Measurements from ENCODE around the gene NCK1.

The NCK1 gene

DNA sequence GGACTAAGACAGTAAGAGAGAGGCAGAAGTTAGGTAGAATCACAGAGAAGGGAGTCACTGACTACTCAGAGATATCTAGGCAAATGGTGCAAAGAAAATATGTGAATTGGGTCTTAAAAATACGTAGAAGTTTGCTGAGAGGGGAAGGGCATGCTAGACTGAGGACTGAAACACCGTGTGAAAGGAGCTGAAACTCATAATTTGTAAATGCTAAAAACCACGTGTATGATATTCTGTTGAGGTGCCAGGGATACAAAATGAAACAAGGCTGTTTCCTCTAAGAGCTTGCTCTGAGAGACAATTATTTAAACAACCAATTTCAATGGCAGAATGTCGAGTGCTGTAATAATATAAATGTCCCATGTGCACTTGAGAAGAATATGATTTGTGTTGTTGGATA is 47.2 kb downstream of the NCK1 start:
- Histone ChIP-seq H3K9me2 (replicated peaks; ENCODE audit: control insufficient read depth, low read length) (no peaks in the 10 kb centered on the region), H3K27ac (ENCODE audit: low read depth, low read length) (peak overlapping the region; percentile 9; the same call in 1 of the 2 replicates), H3K4me2 (ENCODE audit: low read length) (peak overlapping the region; percentile 39), H3F3A (ENCODE audit: control insufficient read depth, insufficient read depth) (no peaks in the 10 kb centered on the region), H3K27me3 (ENCODE audit: control insufficient read depth, low read length) (no peaks in the 10 kb centered on the region), H3K36me3 (ENCODE audit: control insufficient read depth, low read length) (peaks cover 4% of the 10 kb centered on the region; the same call in 1 of the 2 replicates), H3K4me1 (ENCODE audit: control insufficient read depth, low read length) (peaks cover 67% of the 10 kb centered on the region), H4K20me1 (ENCODE audit: control insufficient read depth, insufficient read depth, low read depth, low read length) (no peaks in the 10 kb centered on the region), H3K9me3 (ENCODE audit: control insufficient read depth, insufficient read depth, low read length) (peaks cover 3% of the 10 kb centered on the region; the same call in 1 of the 2 replicates), H3K79me2 (ENCODE audit: control insufficient read depth, low read length) (peaks cover 100% of the 10 kb centered on the region), H3K4me3 (ENCODE audit: low read length) (peak overlapping the region; percentile 16)
- TF ChIP-seq, protein P1, sequence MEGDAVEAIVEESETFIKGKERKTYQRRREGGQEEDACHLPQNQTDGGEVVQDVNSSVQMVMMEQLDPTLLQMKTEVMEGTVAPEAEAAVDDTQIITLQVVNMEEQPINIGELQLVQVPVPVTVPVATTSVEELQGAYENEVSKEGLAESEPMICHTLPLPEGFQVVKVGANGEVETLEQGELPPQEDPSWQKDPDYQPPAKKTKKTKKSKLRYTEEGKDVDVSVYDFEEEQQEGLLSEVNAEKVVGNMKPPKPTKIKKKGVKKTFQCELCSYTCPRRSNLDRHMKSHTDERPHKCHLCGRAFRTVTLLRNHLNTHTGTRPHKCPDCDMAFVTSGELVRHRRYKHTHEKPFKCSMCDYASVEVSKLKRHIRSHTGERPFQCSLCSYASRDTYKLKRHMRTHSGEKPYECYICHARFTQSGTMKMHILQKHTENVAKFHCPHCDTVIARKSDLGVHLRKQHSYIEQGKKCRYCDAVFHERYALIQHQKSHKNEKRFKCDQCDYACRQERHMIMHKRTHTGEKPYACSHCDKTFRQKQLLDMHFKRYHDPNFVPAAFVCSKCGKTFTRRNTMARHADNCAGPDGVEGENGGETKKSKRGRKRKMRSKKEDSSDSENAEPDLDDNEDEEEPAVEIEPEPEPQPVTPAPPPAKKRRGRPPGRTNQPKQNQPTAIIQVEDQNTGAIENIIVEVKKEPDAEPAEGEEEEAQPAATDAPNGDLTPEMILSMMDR (IDR thresholded peaks at IDR 0.05; ENCODE audit: low read depth, low read length, poor library complexity, severe bottlenecking): no peak
- no peak for TF ChIP-seq EZH2phosphoT487 (IDR thresholded peaks at IDR 0.05; ENCODE audit: borderline replicate concordance, low read length)

DNA sequence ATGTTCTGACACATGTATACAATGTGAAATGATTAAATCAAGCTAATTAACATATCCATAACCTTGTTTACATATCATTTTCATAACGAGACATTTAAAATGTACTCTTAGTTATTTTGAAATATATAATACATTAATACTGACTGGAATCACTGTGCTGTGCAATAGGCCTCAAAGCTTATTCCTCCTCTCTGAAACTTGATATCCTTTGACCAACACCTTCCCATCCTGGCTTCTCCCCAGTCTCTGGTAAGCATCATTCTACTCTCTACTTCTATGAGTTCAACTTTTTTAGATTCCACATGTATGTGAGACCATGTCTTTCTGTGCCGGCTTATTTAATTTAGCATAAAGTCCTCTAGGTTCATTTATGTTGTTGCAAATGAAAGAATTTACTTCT is 48.7 kb downstream of the NCK1 start:
- Histone ChIP-seq H3K4me3 (ENCODE audit: low read length) (no peak overlapping the region), H3K4me2 (ENCODE audit: low read length) (no peak overlapping the region), H3K4me1 (ENCODE audit: control insufficient read depth, low read length) (peaks cover 63% of the 10 kb centered on the region), H4K20me1 (ENCODE audit: control insufficient read depth, insufficient read depth, low read depth, low read length) (no peaks in the 10 kb centered on the region), H3K9me3 (ENCODE audit: control insufficient read depth, insufficient read depth, low read length) (no peaks in the 10 kb centered on the region), H3F3A (ENCODE audit: control insufficient read depth, insufficient read depth) (no peaks in the 10 kb centered on the region), H3K27ac (ENCODE audit: low read depth, low read length) (no peak overlapping the region), H3K27me3 (ENCODE audit: control insufficient read depth, low read length) (no peaks in the 10 kb centered on the region), H3K79me2 (ENCODE audit: control insufficient read depth, low read length) (peaks cover 100% of the 10 kb centered on the region), H3K36me3 (ENCODE audit: control insufficient read depth, low read length) (no peaks in the 10 kb centered on the region), H3K9me2 (replicated peaks; ENCODE audit: control insufficient read depth, low read length) (no peaks in the 10 kb centered on the region)
- TF ChIP-seq, protein P1 (IDR thresholded peaks at IDR 0.05; ENCODE audit: low read depth, low read length, poor library complexity, severe bottlenecking): no peak
- no peak for TF ChIP-seq EZH2phosphoT487 (IDR thresholded peaks at IDR 0.05; ENCODE audit: borderline replicate concordance, low read length)

DNA sequence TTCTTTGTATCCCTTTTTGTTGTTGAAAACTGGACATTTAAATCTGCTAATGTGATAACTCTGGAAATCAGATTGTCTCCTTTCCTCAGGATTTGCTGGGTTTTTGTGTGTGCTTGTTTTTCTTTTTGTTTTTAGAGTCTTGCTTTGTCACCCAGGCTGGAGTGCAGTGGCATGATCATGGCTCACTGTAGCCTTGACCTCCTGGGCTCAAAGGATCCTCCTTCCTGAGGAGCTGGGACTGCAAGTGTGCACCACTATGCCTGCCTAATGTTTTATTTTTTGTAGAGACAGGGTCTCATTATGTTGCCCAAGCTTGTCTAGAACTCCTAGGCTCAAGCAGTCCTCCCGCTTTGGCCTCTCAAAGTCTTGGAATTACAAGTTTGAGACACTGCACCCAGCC is 51.2 kb downstream of the NCK1 start:
- Histone ChIP-seq H3K4me2 (ENCODE audit: low read length) (no peak overlapping the region), H3K9me2 (replicated peaks; ENCODE audit: control insufficient read depth, low read length) (no peaks in the 10 kb centered on the region), H3K79me2 (ENCODE audit: control insufficient read depth, low read length) (peaks cover 98% of the 10 kb centered on the region), H3F3A (ENCODE audit: control insufficient read depth, insufficient read depth) (no peaks in the 10 kb centered on the region), H4K20me1 (ENCODE audit: control insufficient read depth, insufficient read depth, low read depth, low read length) (no peaks in the 10 kb centered on the region), H3K36me3 (ENCODE audit: control insufficient read depth, low read length) (0 out of 2 replicates have a peak, but pooled peaks cover 2% of the 10 kb centered on the region), H3K27me3 (ENCODE audit: control insufficient read depth, low read length) (no peaks in the 10 kb centered on the region), H3K27ac (ENCODE audit: low read depth, low read length) (no peak overlapping the region), H3K4me1 (ENCODE audit: control insufficient read depth, low read length) (peaks cover 53% of the 10 kb centered on the region), H3K4me3 (ENCODE audit: low read length) (no peak overlapping the region), H3K9me3 (ENCODE audit: control insufficient read depth, insufficient read depth, low read length) (no peaks in the 10 kb centered on the region)
- TF ChIP-seq, protein P1 (IDR thresholded peaks at IDR 0.05; ENCODE audit: low read depth, low read length, poor library complexity, severe bottlenecking): no peak
